Putamen (tissue), 1 donor: ENCODE results near the gene RRAGD.

ENCODE experiments used
- DNase-seq: peaks from one replicate; pipeline ENCODE4 v3.0.0-alpha.2; 2016; ENCODE audit warnings: low spot score

RRAGD gene

DNA sequence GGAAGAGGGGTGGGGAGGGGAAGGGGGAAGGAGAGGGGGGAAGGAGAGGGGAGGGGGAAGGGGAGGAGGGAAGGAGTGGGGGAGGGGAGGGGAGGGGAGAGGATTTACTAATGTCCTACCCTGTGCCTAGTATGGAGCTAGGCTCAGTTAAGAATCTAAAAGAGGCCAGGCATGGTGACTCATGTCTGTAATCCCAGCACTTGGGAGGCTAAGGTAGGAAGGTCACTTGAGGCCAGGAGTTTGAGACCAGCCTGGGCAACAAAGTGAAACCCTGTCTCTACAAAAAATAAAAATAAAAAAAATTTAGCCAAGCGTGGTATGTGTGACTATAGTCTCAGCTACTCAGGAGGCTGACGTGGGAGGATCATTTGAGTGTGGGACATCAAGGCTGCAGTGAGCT is 72.5 kb downstream of the RRAGD start:
- no peak for DNase-seq

DNA sequence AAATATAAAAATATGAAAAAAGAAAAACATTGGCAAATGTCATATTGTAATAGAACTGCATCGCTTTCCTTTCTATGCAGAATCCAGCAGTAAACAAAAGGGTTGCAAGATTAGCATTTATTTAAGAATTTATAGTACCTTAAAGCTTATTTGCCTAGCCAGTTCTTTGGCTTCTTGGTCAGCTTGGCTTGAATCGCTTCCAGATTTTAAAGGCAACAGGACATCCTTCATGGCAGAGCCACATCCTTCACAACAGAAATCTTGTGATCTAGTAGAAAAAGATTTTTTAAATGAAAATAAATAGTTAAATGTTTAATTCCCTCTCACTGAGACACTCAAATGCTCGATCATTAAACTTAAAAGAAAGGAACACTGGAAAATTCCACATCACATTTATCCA is 76.9 kb downstream of the RRAGD start:
- DNase-seq: no peak

DNA sequence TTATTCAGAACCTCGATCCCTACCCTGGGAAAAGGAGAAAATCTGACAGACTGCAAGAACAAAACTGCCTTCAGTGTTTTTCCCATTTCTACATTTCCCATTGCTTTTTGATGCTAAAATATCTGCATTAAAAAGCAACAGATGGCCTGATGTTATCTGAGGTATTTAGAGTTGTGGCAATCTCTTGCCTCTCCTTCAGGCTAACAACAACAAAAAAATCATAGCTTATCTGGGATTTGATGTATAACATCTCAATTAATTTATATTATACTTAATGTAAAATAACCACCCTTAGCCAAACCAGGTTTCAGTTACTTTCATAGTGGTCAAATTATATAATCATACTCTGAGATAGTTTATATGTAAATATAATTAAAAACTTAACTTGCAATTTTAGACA is 81.2 kb downstream of the RRAGD start:
- DNase-seq: no peak

DNA sequence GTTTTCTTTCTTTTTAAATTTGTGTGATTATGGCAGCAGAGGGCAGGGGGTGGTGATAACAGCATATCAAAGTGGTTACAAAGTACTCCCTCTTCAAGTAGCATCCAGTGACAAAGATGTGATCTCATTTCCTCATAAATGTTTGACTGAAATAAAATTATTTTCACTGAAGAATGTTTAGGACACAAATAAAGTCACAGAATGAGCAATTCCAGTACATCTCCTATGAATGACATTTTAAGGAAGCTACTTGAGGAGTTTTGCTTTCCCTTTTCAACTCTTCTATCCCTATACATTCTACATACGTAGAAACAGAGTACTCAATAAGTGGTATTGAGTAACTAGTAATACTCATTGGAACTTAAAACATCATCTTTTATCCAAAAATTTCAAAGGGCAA is 83.1 kb downstream of the RRAGD start:
- no peak for DNase-seq

DNA sequence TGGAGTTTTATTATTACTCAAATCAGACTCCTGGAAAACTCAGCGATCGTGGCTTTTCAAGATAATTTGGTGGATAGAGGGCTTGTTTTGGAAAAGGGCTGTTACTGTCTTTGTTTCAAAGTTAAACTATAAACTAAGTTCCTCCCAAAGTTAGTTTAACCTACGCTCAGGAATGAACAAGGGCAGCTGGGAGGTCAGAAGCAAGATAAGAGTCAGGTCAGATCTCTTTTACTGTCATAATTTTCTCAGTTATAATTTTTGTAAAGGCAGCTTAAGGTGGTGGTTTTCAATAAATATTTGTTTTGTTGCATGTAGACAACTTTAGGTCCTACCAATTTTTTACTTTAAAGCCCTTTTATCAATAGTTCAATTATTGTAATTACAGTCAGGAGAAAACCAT is 87.8 kb downstream of the RRAGD start:
- DNase-seq: no peak

DNA sequence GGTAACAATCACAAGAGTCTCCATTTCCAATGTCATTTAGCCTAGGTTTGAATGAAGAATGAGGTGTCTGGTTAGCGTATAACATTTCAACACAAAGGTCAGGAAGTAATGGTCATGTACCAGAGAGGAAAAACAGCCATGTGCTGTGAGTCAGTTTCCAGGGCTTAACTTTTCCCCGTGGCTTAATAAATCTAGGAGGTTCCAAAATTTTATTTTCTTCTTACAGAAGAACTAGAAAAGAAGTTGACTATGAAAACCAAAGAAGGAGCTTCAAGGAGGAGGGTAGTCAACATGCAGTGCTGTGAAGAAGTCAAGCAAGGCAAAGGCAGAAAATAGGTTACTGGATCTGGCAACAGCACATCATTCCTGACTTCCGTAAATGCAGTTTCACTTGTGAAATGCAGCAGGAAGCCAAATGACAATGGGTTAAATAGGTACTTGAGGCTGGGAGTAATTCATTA is 88.5 kb downstream of the RRAGD start:
- no peak for DNase-seq

DNA sequence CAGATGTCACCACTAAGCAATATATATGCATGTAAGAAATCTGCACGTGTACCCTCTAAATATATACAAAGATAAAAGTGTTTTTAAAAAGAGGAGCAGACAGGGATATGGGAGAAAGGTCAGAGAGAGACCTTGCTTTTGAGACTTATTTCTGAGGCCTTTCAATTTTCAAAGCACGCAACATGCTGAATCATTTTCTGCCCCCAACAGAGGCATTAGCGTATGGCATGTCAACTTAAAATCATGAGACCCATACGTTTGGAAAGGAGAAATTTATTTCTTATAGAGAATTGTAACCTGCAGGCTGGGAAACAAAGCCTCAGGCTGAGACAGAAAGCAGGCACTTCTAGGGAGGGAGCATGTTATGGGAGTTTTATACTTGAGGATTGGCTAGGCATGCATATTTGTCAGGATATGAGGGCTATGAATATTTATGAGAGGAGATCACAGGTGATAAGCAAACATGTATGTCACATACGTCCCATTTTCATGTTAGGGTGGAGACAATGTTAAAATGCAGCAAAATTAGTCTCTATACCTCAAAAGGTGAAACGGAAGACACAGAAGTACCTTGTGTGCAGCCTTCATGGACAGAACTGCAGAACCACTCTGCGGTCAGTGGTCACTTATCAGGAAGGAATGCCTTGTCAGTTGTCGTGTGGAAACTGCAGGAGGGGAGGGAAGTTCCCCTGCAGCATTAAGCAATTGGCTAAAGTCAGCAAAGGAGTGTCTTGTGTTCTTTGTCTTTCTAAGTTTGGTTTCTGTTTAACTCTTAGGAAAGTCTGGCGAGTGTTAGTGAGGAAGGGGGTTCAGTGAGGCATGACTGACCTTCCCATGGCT is 90.7 kb downstream of the RRAGD start:
- no peak for DNase-seq

DNA sequence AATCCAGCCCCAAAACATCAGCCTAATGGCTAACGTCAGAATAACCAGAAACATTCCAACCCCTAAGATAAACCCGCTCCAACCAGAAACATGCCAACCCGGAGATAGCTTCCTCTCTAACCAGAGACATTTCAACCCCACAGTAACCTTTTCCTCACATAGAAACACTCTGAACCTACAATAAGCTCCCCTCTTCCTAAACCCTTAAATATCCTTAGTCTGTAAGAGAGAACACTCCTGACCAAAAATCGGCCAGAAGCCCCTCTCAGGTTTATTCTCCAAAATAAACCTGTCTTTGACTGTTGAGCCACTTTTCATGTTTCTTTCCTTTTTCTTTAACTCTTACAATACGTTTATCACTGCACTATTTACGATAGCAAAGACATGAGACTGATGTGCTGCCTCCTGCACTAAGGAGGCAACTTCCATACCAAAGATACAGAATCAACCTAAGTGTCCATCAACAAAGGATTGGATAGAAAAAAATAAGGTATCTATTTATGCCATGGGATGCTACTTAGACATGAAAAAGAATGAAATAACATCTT is 92.0 kb downstream of the RRAGD start:
- DNase-seq: no peak

DNA sequence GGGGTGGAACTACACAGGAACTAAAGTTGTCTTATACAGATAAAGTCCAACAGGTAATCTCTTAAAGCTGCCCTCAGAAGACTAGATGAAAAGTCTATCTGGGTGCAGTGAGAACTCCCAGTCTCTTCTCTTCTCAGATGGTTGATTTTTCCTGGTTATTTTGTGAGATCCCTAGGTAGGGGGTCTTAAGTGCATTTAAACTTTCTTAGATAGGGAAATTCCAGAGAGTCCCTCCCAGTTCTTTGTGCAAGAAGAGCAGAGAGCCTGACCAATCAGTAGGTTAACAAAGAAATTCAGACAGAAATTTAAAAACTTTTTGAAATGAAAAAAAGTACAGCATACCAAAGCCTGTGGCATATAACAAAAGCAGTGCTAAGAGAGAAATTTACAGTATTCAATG is 95.0 kb downstream of the RRAGD start:
- no peak for DNase-seq

DNA sequence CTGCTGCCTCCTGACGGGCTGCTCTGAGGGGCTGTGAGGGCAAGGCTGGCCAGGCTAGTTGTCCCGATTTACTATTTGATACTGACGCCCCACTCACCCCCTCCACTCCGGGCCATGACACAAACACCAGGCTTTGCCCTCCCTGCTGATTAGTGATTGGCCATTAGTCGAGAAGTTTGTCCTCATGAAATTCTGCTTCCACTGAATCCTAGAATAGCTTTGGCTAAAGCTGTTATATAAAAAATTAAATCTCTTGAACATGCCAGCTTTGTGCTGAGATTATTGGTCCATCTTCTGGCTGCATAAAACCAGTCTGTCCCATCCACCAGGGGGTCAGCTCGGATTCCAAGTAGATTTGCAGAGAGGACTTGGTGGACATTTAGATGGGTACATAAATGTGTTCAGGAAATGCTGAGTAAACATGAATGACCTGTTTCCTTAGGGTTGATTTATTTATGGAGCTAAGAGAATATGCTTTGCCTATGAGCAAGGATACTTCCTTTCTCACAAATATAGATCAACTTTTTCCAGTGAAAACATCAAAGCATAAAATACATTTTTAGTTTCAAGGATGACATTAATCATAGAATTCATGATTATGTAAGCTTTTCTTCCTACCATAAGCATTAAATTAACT is 96.7 kb downstream of the RRAGD start, which contains the start of gene GABRR2:
TSS of gene GABRR2 (minus strand) at position 51 of the 637 bp plus-strand sequence. CDS start 134 bp downstream, outside the sequence.
- no peak for DNase-seq

DNA sequence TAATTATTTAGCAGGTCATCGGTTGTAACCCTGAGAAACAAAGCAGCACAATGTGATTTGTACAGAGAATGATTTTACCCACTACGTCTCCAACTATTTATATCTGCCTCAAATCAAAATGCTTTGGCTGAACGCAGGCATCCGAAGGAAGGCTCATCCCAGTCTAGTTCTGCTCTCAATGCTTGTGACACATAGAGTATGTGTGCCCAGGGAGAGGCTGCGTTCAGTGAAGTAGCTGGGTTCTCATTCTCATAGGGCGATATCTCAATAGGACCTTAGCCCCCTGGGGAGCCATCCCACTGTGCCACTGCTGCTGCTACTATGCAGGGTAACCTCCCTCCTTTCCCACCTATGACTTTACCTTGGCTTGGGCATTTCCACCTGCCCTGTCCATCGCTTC is 97.4 kb downstream of the RRAGD start:
- DNase-seq: no peak
